ENCODE measurements around the gene ARHGAP20.

The ARHGAP20 gene

DNA sequence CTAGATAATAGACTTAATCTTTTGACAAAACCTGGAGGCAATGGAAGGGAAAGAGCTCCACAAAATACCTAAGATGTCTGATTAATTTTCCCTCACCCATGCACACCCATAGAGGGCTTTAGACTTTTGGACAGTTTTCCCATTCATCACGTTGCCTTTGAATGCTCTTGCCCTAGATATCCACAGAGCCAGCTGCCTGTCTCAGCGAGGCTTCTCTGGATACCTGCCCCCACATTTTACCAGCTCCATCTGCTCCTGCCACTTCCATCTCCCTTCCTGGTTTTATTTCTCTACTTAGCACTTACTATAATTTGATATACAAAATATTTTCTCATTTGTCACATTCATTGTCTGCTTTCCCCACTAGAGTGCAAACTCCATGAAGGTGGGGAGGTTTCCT is 145.7 kb downstream of the ARHGAP20 start:
- Histone ChIP-seq H3K9ac (no peak overlapping the region), H3K4me3 (no peak overlapping the region), H3K27ac (no peak overlapping the region), H4K20me1 (no peaks in the 10 kb centered on the region), H3K27me3 (no peaks in the 10 kb centered on the region), H3K36me3 (no peaks in the 10 kb centered on the region), H3K9me3 (replicated peaks in 1 of 11) (no peaks in the 10 kb centered on the region), H3K4me1 (peaks cover 0 to 3% (median 0%) of the 10 kb centered on the region in 10 experiments; a peak in 1 of 20 replicates), H3K4me2 (no peak overlapping the region)
- no peak for TF ChIP-seq Cebpa-rat (IDR thresholded peaks at IDR 0.05)

- Histone ChIP-seq H4K20me1 (no peaks in the 10 kb centered on the region), H3K4me1 (0 out of 20 replicates have a peak, but pooled peaks cover 0 to 3% (median 0%) of the 10 kb centered on the region in 10 experiments), H3K4me3 (no peak overlapping the region), H3K36me3 (no peaks in the 10 kb centered on the region), H3K4me2 (0 out of 22 replicates have a peak overlapping the region, but pooled peaks of 1 of the 11 experiments have one; percentile 2), H3K27me3 (no peaks in the 10 kb centered on the region), H3K9ac (no peak overlapping the region), H3K27ac (no peak overlapping the region), H3K9me3 (replicated peaks in 1 of 11) (no peaks in the 10 kb centered on the region)
- TF ChIP-seq Cebpa-rat (IDR thresholded peaks at IDR 0.05), result peak in 5 of 11 experiments; percentile 15 to 70 (median 32); a peak in 3 of 22 replicates
Observed at GRCh38 chr11:110565357-110566336, 146.6 kb downstream of the ARHGAP20 start.

DNA sequence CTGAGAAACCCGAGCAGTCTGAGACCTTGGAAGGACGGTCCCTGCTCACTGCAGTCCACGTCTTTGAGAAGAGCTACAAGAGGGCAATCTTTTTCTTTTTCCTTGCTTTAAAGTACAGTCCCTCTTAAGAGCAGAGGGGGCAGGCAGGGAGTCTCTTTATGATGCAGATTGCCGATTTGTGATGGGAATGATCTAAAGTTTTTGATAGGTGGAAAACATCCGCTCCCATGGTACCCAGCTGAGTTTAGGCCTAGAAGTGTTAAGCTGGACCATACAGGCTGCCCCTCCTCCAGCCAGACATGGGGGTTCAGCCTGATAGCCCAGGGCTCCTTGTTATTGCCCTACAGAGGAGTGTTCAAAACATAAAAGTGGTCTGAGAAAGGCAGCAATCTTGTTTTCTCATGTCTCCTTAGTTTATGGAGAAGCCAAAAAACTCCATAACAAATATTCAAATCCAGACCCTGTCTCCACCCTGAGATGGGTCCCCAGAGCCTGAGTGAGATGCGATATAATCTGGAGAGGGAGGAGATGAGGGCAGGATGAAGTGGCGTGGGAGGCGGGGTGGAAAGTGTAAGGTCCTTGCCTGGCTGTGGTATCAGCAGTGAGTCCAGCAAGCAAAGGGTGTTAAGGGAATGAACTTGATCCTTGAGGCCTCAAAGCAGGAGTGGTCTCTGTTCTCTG is 147.4 kb downstream of the ARHGAP20 start:
- no peaks in the 10 kb centered on the region for H3K27me3 ChIP-seq

GRCh38 chr11:110544779-110545178 is 167.5 kb downstream of the ARHGAP20 start:
- H4K20me1 ChIP-seq, result no peaks in the 10 kb centered on the region
- H3K36me3 ChIP-seq, result no peaks in the 10 kb centered on the region
- H3K27me3 ChIP-seq, result no peaks in the 10 kb centered on the region
- no peak overlapping the region for H3K4me3 ChIP-seq
- H3K9me3 ChIP-seq (replicated peaks in 1 of 11), result peaks cover 26 to 46% (median 35%) of the 10 kb centered on the region in 11 experiments
- H3K4me1 ChIP-seq, result no peaks in the 10 kb centered on the region
- no peak overlapping the region for H3K4me2 ChIP-seq
- no peak overlapping the region for H3K9ac ChIP-seq
- TF ChIP-seq Cebpa-rat (IDR thresholded peaks at IDR 0.05), result no peak
- no peak overlapping the region for H3K27ac ChIP-seq

More for the DNA sequence above, 147.4 kb downstream of the ARHGAP20 start:
- no peak overlapping the region for H3K4me3 ChIP-seq
- no peak for TF ChIP-seq Cebpa-rat (IDR thresholded peaks at IDR 0.05)
- H3K9me3 ChIP-seq (replicated peaks in 1 of 11), result no peaks in the 10 kb centered on the region
- H3K36me3 ChIP-seq, result no peaks in the 10 kb centered on the region
- 0 out of 22 replicates have a peak overlapping the region, but pooled peaks of 1 of the 11 experiments have one; percentile 2 for H3K4me2 ChIP-seq
- H3K4me1 ChIP-seq, result 0 out of 20 replicates have a peak, but pooled peaks cover 0 to 3% (median 0%) of the 10 kb centered on the region in 10 experiments
- H3K9ac ChIP-seq, result no peak overlapping the region
- H3K27ac ChIP-seq, result no peak overlapping the region
- no peaks in the 10 kb centered on the region for H4K20me1 ChIP-seq

GRCh38 chr11:110538154-110538553 is 174.1 kb downstream of the ARHGAP20 start:
- Histone ChIP-seq H4K20me1 (no peaks in the 10 kb centered on the region), H3K4me3 (no peak overlapping the region), H3K9me3 (replicated peaks in 1 of 11) (peaks cover 18 to 37% (median 31%) of the 10 kb centered on the region in 11 experiments), H3K9ac (no peak overlapping the region), H3K4me2 (no peak overlapping the region), H3K27ac (no peak overlapping the region), H3K36me3 (no peaks in the 10 kb centered on the region), H3K4me1 (no peaks in the 10 kb centered on the region), H3K27me3 (no peaks in the 10 kb centered on the region)
- TF ChIP-seq Cebpa-rat (IDR thresholded peaks at IDR 0.05), result no peak

DNA sequence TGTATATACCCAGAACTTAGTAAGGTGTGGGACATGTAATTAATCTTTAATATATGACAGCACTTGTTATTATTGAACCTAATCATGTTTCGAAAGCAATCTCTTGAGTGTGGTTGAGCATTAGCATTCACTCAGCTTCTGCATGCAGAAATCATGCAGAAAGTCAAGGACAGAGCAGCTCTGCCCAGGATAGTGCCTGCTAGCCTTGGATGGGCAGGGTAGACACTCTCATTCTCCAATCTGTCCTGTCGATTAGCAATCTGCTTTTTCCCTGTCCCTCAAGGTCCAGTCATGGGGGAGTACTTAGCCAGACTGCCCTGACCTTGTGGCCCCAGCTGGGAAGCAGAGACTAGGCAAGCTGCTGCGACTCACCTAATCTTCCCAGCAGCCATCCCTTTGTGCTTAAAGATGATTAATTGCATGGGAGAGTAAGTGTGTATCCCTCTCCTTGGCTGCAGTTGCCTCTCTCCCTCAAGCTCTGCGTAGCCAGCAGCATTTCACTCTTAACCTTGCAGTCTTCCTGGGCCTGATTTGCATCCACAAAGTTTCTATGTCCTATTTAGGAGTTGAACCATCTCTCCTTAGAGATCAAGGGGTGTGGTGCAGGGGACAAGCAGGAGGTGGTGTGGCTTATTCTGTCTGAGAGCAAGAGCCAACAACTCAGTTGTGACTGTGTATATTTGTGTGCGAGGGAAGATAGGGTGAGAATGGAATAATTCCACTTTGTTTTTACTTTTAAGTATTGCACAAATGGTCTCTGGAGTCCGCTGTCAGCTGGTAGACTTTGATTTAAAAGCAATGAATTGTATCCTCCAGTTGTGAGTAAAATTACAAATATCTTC is 181.1 kb downstream of the ARHGAP20 start:
- Histone ChIP-seq H3K36me3 (no peaks in the 10 kb centered on the region), H3K4me2 (no peak overlapping the region), H3K4me3 (no peak overlapping the region), H3K27ac (no peak overlapping the region), H4K20me1 (no peaks in the 10 kb centered on the region), H3K27me3 (no peaks in the 10 kb centered on the region), H3K4me1 (no peaks in the 10 kb centered on the region), H3K9me3 (replicated peaks in 1 of 11) (peaks cover 51 to 83% (median 64%) of the 10 kb centered on the region in 11 experiments), H3K9ac (no peak overlapping the region)
- no peak for TF ChIP-seq Cebpa-rat (IDR thresholded peaks at IDR 0.05)

GRCh38 chr11:110529043-110529442 is 183.2 kb downstream of the ARHGAP20 start:
- H3K27me3 ChIP-seq, result no peaks in the 10 kb centered on the region

GRCh38 chr11:110527146-110527545 is 185.1 kb downstream of the ARHGAP20 start:
- Histone ChIP-seq H3K9ac (no peak overlapping the region), H3K4me1 (peaks cover 13 to 23% (median 14%) of the 10 kb centered on the region in 10 experiments), H3K36me3 (0 out of 22 replicates have a peak, but pooled peaks cover 0 to 3% (median 0%) of the 10 kb centered on the region in 11 experiments), H4K20me1 (no peaks in the 10 kb centered on the region), H3K27me3 (no peaks in the 10 kb centered on the region), H3K9me3 (replicated peaks in 1 of 11) (peaks cover 60 to 89% (median 69%) of the 10 kb centered on the region in 11 experiments), H3K27ac (no peak overlapping the region), H3K4me2 (no peak overlapping the region), H3K4me3 (no peak overlapping the region)
- no peak for TF ChIP-seq Cebpa-rat (IDR thresholded peaks at IDR 0.05)

More at GRCh38 chr11:110529043-110529442, 183.2 kb downstream of the ARHGAP20 start:
- no peak for TF ChIP-seq Cebpa-rat (IDR thresholded peaks at IDR 0.05)
- Histone ChIP-seq H3K27ac (no peak overlapping the region), H3K9ac (no peak overlapping the region), H3K36me3 (no peaks in the 10 kb centered on the region), H3K4me1 (peaks cover 0 to 5% (median 0%) of the 10 kb centered on the region in 10 experiments; a peak in 1 of 20 replicates), H3K9me3 (replicated peaks in 1 of 11) (peaks cover 59 to 89% (median 69%) of the 10 kb centered on the region in 11 experiments), H3K4me3 (no peak overlapping the region), H3K4me2 (no peak overlapping the region), H4K20me1 (no peaks in the 10 kb centered on the region)

Measured in BLaER1 treated with 17β-estradiol and CSF1 and Interleukin-3, amounts not matched to agents 10 nM and 100 nM (cell line).